A673 (cell line): ENCODE results near the gene ANKRD16.

ENCODE experiments used
- EZH2 ChIP-seq: fragments of 200-600 bp; sonication (generic); IDR thresholded peaks from 2 replicates; pipeline ENCODE4 v1.6.1; 2017; ENCODE audit warnings: borderline replicate concordance, low read depth, mild to moderate bottlenecking, mixed read lengths, antibody characterized with exemption, low read length; ENCODE audit not compliant: poor library complexity, severe bottlenecking
- TF ChIP-seq, protein P1 (sequence below): fragments of 300-800, 200-600 bp; sonication (generic); conservative IDR thresholded peaks from 2 replicates; pipeline ENCODE4 v1.5.1; 2017; ENCODE audit warnings: low read depth, mild to moderate bottlenecking, antibody characterized with exemption, low read length, moderate library complexity, mixed read lengths

GRCh38 chr10:5892007-5892406 is 2.3 kb upstream of the ANKRD16 start:
- TF ChIP-seq, protein P1, sequence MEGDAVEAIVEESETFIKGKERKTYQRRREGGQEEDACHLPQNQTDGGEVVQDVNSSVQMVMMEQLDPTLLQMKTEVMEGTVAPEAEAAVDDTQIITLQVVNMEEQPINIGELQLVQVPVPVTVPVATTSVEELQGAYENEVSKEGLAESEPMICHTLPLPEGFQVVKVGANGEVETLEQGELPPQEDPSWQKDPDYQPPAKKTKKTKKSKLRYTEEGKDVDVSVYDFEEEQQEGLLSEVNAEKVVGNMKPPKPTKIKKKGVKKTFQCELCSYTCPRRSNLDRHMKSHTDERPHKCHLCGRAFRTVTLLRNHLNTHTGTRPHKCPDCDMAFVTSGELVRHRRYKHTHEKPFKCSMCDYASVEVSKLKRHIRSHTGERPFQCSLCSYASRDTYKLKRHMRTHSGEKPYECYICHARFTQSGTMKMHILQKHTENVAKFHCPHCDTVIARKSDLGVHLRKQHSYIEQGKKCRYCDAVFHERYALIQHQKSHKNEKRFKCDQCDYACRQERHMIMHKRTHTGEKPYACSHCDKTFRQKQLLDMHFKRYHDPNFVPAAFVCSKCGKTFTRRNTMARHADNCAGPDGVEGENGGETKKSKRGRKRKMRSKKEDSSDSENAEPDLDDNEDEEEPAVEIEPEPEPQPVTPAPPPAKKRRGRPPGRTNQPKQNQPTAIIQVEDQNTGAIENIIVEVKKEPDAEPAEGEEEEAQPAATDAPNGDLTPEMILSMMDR: no peak
- TF ChIP-seq EZH2: no peak
